HG03575 (cell line): Measurements from ENCODE around the gene SNAI1.
"Not testable (repeated sequence)": the region's sequence is repeated elsewhere in the genome, so short reads cannot be mapped to it uniquely, and the experiment has no call there.

ENCODE experiments used
- ATAC-seq: cut with Tn5 transposase; IDR thresholded peaks from one replicate; pipeline ENCODE4 v1.9.1; 2021; ENCODE audit not compliant: unreplicated experiment, insufficient number of reproducible peaks, low FRiP score; ENCODE audit errors: extremely low read depth

SNAI1 gene

GRCh38 chr20:50005471-50005981 is 22.7 kb downstream of the SNAI1 start:
- ATAC-seq: no peak

DNA sequence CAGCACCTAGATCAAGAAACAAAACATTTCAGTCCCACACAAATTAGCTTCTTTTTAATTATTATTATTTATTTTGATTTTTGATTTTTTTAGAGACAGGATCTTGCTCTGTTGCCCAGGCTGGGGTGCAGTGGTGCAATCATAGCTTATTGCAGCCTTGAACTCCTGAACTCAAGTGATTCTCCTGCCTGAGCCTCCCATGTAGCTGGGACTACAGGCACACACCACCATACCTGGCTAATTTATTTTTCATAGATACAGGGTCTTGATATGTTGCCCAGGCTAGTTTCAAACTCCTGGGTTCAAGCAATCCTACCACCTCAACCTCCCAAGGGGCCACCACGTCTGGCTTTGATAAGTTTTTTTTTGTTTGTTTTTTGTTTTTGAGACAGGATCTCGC is 24.6 kb downstream of the SNAI1 start:
- no peak for ATAC-seq

DNA sequence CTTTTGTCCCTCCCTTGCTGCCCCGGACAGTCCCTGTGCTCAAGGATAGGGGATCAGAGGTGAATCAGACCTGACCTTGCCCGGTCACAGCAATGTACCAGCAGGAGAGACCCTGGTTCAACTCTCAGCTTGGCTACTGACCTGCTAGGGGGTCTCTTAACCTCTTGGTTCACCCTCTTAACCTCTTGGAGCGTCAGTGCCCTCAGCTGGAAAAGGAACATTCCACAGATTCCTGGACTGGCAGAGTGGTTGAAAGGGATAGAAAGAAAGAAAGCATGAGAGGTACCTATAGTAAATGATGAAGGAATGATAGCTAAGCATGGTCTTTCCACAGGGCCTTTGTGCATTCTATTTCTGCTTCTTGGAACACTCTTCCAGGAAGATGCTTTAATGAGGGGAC is 25.2 kb downstream of the SNAI1 start:
- ATAC-seq: no peak

DNA sequence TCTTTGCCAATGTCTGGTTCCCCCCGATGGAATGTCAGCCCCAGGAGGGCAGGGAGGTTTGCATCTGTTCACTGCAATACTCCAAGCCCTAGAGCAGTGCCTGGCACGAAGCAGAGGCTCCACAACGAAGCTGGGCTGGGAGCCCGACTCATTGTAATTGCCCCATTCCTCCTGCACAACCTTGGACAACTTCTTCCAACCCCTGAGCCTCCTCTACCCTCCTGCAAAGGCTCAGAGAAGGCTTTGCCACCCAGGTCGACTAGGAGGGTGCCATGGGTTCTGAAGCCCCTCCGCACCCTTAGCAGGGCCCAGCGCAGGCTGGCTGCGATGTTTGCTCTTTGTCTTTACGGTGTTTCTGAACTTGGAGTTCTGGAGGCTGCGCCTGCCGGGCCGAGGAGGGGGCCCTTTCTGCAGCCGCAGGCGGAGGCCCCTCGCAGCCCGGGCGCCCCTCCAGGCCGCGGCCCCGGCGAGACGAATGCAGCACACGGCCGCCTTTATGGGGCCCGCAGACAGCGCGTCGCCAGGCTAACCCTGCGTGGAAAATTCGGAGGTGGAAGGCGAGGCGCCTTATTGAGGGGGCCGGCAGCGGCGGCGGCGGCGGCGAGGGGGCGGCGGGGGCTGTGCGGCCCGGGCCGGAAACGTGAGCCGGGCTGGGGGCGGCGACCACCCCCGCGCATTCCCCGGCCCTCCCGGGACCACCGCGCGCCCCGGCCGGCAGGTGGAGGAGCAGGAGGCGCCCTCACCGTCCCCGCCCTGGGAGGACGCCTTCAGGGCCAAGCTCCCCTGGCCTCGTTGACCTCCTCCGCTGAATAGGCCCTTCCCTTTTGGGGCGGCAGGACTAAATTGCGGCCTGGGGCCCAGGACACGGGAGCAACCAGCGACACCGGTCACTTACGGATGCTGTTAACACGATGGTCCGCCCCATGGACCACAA is 27.0 kb downstream of the SNAI1 start:
- ATAC-seq: no peak

DNA sequence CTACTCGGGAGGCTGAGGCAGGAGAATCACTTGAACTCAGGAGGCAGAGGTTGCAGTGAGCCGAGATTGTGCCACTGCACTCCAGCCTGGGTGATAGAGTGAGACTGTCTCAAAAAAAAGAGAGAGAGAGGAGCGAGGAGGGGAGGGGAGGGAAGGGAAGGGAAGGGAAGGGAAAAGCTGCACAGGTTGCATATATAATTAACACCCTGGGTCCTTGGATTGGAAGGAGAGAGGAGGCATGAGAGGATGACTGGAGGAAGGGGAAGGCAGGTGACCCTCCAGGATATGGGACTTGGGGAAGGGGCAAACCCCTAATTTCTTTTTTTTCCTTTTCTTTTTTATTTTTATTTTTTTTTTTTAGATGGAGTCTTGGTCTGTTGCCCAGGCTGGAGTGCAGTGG is 28.8 kb downstream of the SNAI1 start:
- ATAC-seq: not testable (repeated sequence)

DNA sequence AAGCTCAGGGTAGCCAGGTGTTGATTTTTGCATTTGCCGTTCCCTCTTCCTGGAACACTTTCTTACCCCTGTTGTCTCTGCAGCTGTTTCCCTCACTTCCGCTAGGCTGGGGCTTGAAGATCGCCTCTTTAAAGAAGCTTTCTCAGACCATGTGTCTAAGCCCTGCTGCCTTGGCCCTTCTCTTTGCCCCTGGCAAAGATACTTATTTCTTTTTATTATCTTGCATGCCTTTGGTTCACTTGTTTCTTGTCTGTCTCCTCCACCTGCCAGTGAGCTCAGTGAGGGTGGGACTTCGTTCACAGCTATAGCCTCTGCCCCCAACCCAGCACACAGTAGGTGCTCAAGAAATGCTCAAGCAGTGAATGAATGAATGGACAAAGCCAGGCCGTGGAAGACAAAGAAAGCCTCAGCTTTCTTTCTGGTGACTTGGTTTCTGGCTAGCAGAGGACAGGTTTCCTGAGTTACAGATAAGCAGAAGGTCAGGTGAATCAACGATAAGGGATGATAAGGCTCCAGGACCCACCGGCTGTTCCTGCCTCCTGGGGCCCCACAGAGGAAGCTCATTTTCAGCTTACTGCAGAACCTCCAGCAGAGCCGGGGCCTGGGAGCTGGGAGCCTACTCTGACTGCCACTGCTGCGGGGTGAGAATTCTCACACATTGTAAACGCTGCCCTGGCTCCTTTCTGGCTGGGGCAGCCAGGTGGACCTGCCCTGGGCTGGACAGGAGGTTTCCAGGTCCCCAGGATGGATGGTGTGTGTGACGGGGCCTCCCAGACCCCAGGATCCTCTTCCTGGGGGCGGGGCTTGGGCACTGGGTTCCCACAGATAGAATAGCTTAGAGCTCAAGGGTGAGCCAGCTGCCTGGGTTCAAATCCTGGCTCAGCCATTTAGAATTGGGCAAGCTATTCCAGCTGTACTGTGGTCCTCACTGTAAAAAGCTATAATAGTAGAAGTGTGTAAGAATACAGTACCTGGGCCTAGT is 29.8 kb downstream of the SNAI1 start:
- no peak for ATAC-seq

DNA sequence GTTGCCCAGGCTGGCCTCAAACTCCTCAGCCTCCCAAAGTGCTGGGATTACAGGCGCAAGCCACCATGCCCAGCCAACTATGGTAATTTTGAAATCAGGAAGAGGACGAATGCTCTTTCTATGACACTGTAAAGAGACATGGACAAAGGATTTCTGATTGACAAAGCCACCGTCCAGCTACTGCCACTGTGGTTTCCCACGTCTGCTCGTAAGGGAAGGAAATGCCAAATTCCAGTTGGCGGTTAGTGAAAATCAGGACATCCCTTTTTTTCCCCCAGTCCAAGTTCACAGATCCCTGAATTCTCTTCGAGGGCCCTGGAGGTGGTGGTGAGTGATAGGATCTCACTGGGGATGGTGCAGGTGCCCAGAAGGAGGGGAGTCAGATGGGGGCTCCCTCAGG is 31.2 kb downstream of the SNAI1 start:
- ATAC-seq: no peak

- ATAC-seq: no peak
Measured at GRCh38 chr20:50014570-50015562, 32.1 kb downstream of the SNAI1 start.

DNA sequence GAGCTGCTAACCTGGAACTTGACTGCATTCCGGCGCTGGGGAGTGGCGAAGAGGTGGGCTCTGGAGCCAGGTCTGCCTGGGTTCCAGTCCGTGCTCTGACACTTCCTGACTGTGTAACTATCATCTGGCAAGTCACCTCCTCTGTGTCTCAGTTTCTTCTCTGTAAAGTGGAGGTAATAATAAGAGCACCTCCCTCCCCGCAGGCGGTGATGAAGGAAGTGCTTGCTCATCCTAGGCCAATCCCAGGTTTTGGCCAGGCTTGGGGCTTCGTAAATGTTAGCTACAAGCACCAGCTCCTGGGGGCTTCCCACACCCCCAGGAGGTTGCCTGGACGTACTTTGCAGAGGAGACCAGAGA is 32.8 kb downstream of the SNAI1 start:
- ATAC-seq: no peak

- no peak for ATAC-seq
Measured at GRCh38 chr20:50015993-50016770, 33.4 kb downstream of the SNAI1 start.

- ATAC-seq: no peak
Measured at GRCh38 chr20:50017160-50017559, 34.4 kb downstream of the SNAI1 start.

GRCh38 chr20:50017576-50018248 is 34.9 kb downstream of the SNAI1 start:
- ATAC-seq: no peak

- no peak for ATAC-seq
Measured at GRCh38 chr20:50019466-50020256, 36.9 kb downstream of the SNAI1 start.

DNA sequence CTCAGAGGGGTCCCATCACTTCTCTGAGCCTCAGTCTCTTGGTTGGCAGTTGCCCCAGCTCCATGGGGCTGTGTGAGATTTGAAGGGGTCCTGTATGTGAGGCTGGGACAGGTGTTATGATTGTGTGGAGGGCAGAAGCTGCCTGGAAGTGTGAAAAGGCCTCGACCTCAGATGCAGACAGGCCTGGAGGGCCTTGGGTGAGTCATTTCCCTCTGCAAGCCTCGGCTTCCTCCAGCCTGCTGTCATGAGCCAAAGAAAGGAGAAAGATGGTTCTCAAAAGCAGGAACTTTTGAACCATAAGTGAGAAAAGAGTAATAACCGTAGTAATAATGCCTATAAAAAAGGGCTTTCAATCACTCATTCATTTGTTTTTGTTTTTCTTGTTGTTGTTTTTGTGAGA is 37.5 kb downstream of the SNAI1 start:
- ATAC-seq: no peak

DNA sequence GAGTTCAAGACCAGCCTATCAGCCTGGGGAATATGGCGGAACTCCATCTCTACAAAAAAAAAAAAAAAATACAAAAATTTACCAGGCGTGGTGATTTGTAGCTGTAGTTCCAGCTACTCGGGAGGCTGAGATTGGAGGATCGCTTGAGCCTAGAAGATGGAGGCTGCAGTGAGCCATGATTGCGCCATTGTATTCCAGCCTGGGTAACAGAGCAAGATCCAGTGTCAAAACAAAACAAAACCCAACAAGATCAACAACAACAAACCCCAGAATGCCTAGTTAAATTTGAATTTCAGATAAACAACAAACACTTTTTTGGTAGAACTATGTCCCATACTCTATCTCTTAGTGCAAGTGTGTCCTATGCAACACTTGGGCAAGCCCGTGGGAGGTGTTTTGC is 39.9 kb downstream of the SNAI1 start:
- no peak for ATAC-seq

DNA sequence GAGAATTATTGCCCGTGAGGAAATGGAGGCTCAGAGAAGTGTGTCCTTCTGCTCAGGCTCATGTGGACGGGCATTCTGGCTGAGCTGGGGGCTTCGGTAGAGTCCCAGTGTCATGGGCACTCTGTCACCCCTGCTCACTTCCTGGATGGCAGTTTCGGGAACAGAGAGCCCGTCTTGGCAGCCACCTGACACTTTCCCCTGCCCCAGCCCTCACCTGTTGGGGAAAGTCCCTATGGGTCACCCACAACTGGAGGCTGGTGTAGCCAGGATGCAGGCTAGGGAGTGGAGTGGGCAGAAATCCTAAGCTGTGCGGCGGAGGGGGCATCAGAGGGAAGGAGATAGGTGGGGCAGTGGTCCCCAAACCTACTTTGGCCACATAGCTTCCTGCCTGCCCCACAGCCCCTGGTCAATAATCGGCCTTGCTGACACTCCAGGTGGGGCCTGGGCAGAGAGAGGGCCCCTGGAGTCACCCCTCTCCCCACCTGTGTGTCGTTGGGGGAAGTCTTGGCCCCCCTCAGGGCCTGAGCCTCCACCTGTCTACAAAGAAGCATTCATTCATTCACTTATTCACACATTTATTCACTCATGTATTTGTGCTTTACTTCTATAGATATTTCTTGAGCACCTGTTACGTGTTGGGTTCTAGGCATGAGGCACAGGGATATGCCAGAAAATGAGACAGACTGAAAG is 40.5 kb downstream of the SNAI1 start:
- ATAC-seq: no peak
